HG03066 (cell line): ENCODE measurements around the gene TCEAL5.
"Not testable (repeated sequence)": the region's sequence is repeated elsewhere in the genome, so short reads cannot be mapped to it uniquely, and the experiment has no call there.

Source experiments
- ATAC-seq: cut with Tn5 transposase; IDR thresholded peaks from one replicate; pipeline ENCODE4 v1.9.1; 2021; ENCODE audit warnings: low read depth; ENCODE audit not compliant: unreplicated experiment

Gene TCEAL5

DNA sequence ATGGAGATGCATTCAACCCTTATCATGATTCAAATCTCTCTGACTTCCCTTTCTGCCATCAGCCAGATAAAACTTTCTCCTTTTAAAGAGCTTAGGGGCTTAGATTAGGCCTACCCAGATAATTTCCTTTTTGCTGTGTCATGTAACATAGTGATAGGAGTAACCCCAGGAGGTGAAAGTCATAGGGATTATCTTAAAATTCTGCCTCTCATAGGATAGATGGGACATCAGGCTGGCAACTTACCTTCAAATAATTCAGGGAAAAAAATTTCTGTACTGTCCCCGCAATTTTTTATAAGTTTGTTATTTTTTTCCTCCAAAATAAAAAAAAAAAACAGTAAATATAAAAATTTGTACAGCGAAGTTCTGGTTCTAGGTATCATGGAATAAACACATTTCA is 40.9 kb downstream of the TCEAL5 start:
- not testable (repeated sequence) for ATAC-seq

- no peak for ATAC-seq
Observed at GRCh38 chrX:103234869-103235268, 41.7 kb downstream of the TCEAL5 start.

- no peak for ATAC-seq
Observed at GRCh38 chrX:103233263-103233662, 43.3 kb downstream of the TCEAL5 start.

GRCh38 chrX:103225918-103226317 is 50.6 kb downstream of the TCEAL5 start:
- not testable (repeated sequence) for ATAC-seq
